ENCODE data around the gene CPEB1.
A peak's percentile ranks its signal among the peaks of the same experiment; 100 is the strongest.
"Not testable (repeated sequence)": the region's sequence is repeated elsewhere in the genome, so short reads cannot be mapped to it uniquely, and the experiment has no call there.

The CPEB1 gene

DNA sequence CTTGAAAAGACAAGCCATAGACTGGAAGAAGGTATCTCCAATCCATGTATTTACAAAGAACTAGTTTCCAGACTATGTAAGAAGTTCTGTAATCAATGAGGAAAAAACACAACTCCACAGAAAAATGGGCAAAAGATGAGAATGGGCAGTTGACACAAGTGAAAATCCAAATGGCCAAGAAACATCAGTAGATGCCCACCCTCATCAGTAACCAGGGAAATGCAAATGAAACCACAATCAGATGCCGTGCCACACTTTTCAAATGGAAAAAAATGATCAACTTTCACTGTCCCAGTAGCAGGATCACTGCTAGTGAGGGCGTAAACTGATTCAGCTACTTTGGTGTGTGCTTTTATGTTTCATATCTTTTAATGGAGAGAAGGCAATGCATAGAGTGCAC is 4.5 kb upstream of the CPEB1 start:
- DNase-seq, result no peak
- in situ Hi-C loops (cut with MboI; ENCODE audit: low pct_unique_long_range_greater_than_20kb, low sequenced_read_pairs), result no loop called here

DNA sequence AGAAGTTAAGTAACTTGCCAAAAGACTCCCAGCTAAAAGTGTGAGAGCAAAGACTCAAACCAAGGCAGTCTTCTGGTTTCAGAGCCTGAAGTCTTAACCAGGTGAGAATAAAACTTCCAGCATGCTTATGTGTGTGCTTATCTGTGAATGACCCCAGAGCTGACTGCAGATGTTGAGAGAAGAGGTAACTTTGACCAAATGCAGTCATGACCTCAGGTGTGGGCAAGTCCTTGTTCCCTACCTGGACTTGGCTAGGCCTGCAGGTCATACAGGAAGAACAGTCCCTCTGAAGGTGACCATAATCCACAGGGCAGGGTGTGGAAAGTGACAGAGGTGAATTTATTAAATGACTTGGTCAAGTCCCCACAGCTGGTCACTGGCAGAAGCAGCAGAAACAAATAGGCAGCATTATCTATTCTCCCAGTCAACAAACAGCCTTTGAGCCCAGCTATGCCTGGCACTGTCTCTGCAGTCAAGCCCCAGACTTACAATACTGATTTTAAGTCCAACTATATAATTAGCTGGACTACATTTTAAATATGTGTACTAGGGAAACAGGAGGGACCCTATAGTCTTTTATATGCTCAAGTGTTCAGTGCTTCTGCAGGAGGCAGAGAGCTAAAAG is 3.0 kb upstream of the CPEB1 start:
- DNase-seq, result no peak
- in situ Hi-C loops (cut with MboI; ENCODE audit: low pct_unique_long_range_greater_than_20kb, low sequenced_read_pairs), result no loop called here

DNA sequence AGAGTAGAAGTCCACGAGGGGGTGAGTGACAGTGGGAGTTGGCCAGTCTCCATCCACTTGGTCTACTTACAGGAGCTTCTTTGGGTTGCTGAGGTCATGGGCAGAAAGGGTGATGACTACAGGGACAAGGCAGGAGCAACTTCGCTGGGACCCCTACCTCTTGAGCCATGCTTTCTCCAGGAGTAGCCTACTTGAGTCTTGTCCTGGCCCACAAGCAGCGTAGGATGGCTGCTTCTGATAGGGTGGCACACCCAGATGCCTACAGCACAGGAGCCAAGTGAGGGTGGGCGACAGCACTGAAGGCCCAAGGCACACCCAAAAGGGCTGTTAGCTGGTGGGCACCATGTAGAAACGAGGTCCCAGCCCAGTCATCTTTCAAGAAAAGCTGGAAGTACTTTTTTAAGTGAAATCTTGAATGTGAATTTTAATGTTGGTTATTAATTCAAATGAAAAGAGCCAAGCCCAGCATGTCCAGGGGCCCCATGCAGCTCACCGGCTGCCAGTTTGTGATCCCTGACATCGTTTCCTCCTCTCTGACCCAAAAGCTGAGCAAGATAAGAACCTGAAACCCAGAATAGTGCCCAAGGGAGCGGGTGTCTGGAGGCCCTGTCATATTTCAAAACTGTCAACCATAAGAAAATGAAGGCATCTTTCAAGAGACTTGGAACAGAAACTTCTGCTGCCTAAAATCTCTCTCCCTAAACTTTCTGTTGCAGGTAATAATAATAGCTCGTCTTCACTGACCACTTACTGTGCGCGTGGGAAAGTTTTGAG is 2.2 kb upstream of the CPEB1 start:
- DNase-seq, result no peak
- in situ Hi-C loops (cut with MboI; ENCODE audit: low pct_unique_long_range_greater_than_20kb, low sequenced_read_pairs), result no loop called here

DNA sequence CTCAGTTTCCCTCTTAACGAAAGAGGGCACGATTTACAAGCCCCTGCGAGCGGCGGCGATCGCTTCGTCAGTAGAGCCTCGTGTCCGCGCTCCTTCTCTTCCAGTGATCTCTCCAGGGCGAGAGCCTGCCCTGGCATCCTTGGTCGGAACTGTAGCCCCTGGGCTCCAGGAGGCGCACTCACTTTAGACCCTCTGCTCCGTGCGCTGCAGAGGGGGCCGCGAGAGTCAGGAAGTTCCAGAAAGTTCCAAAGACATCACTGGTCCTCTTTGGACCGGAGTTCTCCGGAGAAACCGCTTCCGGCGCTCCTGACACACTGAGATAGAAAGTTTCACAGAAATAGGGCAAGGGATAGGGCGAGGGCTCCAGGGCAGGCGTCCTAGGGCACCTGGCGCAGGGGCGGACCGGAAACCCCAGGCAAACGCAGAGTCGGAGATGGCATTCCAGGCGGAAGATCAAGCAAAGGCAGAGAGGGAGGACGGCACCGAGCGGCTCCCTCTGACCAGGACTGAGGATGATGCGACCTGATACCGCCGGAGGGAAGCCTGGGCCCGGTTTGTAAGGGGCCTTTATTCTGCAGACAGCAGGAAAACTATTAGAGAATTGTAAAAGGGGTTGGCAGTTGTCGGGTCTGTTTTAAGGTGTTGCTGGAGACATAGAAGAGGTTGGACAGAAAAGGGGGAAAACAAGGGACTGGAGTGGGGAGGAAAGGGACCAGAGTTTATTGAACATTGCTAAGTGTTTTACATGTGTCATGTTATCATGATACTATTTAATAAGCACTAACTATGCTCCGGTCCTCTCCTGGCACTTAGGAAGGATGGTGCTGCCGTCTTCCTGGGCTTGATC is 1.3 kb upstream of the CPEB1 start:
- in situ Hi-C loops (cut with MboI; ENCODE audit: low pct_unique_long_range_greater_than_20kb, low sequenced_read_pairs), result no loop called here
- DNase-seq, result no peak

DNA sequence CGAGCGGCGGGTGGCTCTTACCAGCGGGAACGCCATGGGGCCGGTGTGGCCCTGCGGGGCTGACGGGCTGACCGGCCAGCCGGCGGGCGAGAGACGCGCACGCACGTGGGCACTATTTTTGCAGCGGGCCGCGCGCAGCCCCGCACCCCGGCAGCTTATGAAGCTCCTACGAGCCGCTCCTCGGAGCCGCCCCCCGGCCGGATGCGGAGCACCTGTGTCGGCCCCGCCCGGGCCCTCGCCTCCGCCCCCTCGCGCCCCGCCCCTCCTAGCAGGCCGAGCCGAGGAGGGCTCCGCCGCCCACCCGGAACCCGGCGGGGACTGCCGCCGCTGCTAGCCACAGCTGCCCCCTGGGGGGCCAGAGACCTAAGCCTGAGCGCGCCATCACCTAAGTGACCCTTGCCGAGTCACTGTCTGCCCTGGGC is 683 bp upstream of the CPEB1 start:
- DNase-seq, result peak; percentile 16
- in situ Hi-C loops (cut with MboI; ENCODE audit: low pct_unique_long_range_greater_than_20kb, low sequenced_read_pairs), result no loop called here

DNA sequence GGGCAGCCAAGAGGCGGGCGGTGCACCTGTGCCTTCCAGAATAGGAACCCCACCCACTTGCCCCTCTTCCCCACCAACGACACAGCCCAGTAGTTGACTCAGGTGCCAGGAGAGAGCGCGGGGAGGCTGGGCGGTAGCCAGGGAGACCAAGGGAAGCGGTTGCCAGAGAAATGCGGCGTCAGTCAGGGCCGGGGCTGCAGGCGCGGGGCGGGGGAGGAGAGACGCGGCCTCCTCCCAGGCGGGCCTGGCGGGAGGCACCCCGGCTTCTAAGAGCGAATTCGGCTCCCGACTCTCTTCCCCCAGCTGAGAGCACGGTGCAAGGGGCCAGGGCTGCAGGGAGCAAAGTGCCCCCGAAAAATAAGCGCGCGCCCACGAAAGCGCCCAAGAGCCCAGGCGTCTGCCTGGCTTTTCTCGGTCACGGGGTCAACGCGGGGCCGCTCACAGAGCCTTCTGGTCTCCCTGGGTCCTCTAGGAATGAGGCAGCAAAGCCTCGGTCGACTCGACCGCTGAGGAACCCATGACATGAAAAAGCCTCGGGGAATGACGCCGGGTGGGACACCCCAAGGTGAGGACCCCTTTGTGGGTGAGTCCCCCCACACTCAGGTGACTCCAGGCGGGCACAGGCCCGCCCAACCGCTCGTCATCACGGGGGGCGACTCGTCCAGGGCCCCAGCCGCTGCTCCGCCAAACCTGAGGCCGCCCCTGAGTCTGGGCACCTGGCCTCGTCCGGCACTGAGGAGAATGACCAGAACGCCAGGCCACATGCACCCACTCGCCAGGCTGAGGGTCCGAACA is 716 bp downstream of the CPEB1 start:
- DNase-seq, result no peak
- in situ Hi-C loops (cut with MboI; ENCODE audit: low pct_unique_long_range_greater_than_20kb, low sequenced_read_pairs), result no loop called here

DNA sequence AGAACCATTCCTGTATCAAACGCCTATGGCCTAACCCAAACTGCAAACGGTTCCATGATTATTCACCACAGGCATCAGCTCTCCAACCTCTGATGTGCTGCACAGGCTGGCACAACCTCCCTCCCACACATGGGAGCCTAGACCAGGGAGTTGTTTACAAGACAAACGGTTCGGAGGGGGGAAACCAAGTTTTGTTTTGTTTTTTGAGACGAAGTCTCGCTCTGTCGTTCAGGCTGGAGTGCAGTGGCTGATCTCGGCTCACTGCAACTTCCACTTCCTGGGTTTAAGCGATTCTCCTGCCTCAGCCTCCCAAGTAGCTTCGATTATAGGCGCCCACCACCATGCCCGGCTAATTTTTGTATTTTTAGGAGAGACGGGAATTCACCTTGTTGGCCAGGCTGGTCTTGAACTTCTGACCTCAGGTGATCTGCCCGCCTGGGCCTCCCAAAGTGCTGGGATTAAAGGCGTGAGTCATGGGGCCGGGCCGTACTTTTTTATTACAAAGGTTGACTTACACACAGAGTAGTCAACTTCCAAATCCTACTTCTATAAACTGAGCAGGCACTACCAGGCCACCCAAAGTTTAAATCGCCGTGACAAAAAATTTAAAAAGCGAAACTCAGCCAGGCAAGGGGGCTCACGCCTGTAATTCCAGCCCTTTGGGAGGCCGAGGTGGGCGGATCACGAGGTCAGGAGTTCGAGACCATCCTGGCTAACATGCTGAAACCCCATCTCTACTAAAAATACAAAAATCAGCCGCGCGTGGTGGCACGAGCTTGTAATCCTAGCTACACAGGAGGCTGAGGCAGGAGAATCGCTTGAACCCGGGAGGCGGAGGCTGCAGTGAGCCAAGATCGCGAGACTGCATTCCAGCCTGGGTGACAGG is 2.0 kb downstream of the CPEB1 start:
- in situ Hi-C loops (cut with MboI; ENCODE audit: low pct_unique_long_range_greater_than_20kb, low sequenced_read_pairs); DNase-seq: not testable (repeated sequence)

DNA sequence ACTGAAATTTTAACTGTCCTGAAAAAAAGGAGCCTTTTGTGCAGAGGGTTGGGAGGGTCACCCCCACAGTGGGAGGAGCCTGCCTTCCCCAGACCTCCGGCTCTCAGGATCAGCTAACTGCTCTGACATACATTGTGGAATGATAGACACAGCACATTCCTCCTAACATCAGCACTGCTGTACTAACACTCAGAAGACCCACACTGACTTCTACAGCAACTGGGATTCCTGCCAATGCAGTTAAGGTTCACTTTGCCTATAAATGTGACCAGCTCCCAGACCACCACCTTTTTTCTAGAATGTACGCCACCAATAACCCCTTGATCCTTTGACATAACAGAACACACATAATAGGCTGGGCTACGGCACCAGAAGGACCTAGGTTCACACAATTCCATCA is 3.2 kb downstream of the CPEB1 start:
- in situ Hi-C loops (cut with MboI; ENCODE audit: low pct_unique_long_range_greater_than_20kb, low sequenced_read_pairs), result no loop called here
- DNase-seq, result no peak

DNA sequence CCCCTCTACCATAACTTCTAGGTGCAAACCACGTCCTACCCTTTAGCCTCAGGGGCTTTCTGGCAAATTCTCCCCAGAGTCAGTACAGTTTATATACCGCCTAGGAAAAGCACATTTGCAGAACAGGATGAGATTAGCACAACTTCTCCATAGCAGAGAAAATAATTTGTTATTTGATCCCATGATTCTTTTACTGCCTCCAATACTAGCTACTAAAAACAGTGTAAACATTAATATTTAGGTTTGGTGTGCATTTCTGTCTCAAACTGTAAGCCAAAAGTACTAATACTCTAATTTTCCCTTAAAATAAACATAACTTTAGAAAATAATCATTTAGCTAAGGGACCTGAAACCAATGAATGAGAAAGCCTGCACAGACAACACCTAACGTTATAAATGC is 4.5 kb downstream of the CPEB1 start:
- in situ Hi-C loops (cut with MboI; ENCODE audit: low pct_unique_long_range_greater_than_20kb, low sequenced_read_pairs), result no loop called here
- DNase-seq, result no peak

DNA sequence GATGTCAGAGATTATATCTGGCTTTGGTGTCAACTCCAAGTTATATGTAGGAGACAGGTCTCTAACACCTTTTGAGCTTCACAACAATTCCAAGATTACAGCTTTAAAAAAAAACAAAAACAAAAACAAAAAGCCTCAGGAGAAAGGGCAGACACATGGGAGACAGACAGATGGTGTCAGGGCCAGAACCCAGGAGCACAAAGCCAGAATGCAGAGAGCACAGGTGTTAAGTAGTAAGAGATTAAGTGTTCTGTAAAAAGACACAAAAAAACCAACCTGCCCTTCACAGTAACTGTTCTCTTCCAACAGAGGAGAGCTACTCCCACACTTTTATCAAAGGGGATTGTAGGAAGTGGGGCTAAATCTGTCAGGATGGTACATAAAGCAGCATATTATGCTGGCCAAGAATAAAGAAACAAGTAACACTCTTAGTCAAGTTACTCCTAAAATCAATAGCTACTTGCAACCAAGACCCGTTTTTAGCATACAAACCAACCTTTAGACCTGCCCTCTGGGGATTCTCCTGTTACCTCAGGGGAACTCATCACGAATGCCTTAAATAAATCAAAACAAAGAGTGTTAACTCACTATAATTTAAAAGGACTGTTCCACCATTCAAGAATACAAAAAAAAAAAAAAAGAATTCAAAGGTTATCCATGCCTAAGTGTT is 5.9 kb downstream of the CPEB1 start:
- DNase-seq, result no peak

DNA sequence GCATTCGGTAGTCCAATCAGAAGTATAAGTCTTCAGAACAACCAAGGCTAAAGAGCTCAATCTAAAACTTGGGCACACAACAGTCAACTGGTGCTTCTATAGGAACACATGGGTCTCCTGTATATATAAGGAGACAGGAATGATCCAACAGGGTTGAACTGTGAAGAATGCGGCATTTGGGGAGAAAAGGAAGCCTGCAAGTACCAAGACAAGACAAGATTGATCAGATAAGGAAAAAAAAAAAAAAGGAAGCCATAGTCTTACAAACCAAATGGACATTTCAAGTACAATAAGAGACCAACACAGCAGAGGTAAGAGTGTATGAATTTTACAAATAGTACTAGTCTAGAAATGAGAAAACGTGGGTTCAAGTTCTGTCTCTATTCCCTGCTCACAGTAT is 6.5 kb downstream of the CPEB1 start:
- peak; percentile 59 for DNase-seq
- in situ Hi-C loops (cut with MboI; ENCODE audit: low pct_unique_long_range_greater_than_20kb, low sequenced_read_pairs), result no loop called here

More for the DNA sequence above, 5.9 kb downstream of the CPEB1 start:
- in situ Hi-C loops (cut with MboI; ENCODE audit: low pct_unique_long_range_greater_than_20kb, low sequenced_read_pairs), result no loop called here

DNA sequence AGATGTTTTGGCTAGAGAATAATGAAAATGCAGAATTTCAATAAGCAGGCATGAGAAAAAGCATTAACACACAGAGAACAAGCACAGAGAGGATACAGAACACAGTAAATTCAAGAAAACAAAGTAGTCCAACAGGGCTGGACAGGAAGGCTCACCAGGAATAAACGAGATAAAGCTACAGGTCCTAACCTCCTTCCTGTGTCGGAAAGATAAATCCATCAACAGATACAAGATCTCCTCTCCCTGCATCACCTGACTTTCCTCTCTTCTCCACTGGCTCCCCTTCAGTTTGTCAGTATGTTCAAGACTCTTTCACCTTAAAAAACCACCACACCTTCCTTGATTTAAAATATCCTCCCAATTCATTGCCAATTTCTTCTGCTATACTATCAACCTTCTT is 11.4 kb downstream of the CPEB1 start:
- in situ Hi-C loops (cut with MboI; ENCODE audit: low pct_unique_long_range_greater_than_20kb, low sequenced_read_pairs), result no loop called here

DNA sequence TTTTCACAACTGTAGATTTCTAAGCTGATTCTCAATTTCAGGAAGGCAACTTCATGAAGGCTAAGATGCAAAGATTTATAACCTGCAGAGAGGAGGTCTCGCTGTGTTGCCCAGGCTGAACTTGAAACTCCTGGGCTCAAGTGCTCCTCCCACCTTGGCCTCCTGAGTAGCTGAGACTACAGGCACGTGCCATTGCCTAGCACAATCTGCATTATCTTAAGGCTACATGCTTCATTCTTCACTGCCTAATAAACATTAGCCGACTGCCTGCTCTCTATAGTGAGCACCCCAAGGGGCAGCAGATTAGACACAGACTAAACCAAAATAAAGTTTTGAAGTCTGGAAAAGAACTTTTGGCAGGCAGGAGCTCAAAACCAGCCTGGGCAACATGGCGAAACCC is 17.1 kb downstream of the CPEB1 start:
- no peak for DNase-seq
- in situ Hi-C loops (cut with MboI; ENCODE audit: low pct_unique_long_range_greater_than_20kb, low sequenced_read_pairs), result no loop called here

More for the DNA sequence above, 11.4 kb downstream of the CPEB1 start:
- DNase-seq, result no peak

DNA sequence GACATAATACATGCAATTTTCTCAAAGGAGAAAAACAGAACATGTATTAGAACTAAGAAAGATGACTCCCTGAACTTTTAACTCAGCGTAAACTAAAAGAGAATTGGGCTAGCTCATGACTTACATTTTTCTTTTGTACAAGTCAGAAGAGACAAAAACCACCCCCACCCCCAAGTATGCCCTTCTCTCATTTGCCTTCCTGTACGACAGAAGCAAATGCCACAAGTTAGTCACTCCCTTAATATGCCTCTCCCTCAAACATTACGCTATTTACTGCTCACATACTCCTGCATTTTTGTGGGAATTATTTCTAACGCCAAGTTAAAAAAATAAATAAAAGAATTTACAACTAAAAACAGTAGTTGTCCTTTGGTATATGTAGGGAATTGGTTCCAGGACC is 22.0 kb downstream of the CPEB1 start:
- DNase-seq, result no peak
- in situ Hi-C loops (cut with MboI; ENCODE audit: low pct_unique_long_range_greater_than_20kb, low sequenced_read_pairs), result no loop called here

DNA sequence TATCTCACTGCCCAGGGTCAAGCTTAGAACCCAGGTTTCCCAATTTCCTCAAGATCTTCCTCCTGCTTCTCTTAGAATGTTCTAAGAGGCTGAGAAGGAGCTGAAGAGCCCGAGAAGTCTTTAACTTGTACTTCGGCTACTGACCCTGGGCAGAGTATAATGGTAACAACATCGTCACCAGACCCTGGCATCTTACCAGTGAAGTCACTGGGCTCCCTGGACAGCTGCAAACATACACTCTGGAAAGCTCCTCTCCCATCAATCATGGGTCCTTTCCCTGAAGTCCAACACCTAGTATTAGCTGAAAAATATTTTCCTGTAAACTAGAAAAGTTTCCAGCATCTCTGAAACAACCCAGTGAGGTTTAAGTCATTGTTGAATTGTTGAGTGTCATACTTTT is 22.7 kb downstream of the CPEB1 start:
- in situ Hi-C loops (cut with MboI; ENCODE audit: low pct_unique_long_range_greater_than_20kb, low sequenced_read_pairs), result no loop called here
- DNase-seq, result no peak

DNA sequence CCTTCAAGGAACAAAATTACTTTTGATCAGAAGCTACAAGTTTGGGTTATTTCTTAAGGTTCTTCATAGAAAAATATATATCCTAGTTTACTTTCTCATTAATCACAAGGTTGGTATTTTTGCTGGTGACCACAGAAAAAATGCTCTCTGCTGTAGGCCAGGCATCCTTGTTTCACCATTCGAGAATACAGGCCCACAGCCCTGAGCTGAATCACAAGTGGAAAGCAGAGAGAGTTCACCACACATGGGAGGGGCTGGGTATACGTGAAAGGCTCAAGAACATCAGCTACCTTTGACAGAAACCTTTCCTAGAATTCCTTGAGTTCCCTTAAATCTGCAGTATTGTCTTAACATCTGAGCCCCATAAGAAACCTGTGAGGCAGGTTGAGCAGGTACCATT is 23.2 kb downstream of the CPEB1 start:
- in situ Hi-C loops (cut with MboI; ENCODE audit: low pct_unique_long_range_greater_than_20kb, low sequenced_read_pairs), result no loop called here

DNA sequence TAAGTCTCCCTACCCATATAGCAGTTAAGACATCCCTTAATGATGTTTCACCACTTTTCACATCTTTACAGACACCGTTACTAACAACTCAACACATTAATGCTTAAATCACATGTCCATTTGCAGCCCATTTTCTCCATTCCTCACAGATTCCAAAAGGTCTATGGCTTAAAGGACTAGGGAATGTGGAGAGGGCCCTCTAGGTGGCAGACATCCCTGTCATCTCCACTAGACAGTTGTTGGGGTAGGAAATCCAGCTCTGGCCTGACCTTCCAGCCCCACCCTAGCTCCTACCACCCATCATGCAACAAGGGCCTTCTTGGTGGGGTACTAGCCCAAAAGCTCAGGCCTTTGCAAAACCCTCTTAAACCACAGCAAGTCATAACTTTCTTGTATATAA is 25.2 kb downstream of the CPEB1 start:
- in situ Hi-C loops (cut with MboI; ENCODE audit: low pct_unique_long_range_greater_than_20kb, low sequenced_read_pairs), result no loop called here
- DNase-seq, result no peak

More for the DNA sequence above, 23.2 kb downstream of the CPEB1 start:
- no peak for DNase-seq

DNA sequence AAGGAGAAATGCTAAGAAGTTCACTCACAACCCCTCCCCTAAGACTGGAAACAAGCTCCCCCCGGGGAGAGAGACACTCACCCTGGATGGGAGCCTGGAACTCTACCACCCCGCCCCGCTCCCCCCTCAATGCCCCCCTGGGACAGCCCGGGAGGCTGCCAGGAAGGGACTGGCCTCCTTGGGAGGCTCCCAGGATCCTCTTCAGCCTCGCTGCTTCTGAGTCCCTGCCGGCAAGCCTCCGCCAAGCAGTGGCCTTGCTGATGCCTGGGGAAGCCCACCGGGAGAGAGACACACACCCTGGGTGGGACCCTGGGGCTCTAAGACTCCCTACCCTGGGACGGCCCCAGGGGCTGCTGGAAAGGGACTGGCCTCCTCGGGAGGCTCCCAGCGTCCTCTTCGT is 33.4 kb downstream of the CPEB1 start:
- in situ Hi-C loops (cut with MboI; ENCODE audit: low pct_unique_long_range_greater_than_20kb, low sequenced_read_pairs), result no loop called here
- DNase-seq, result no peak

Data from KBM-7 (cell line).